ENCODE measurements around the gene GPR152. TPM values are rescaled to one million over a fixed set of nuclear protein-coding genes. Genes with fewer than 3 reads are reported as not detected.
A peak's percentile ranks its signal among the peaks of the same experiment; 100 is the strongest.
"Not testable (repeated sequence)": the region's sequence is repeated elsewhere in the genome, so short reads cannot be mapped to it uniquely, and the experiment has no call there.

GPR152 gene
- total RNA-seq, 1 experiment from 2014 or later, result not detected

- in situ Hi-C loops (cut with HindIII; ENCODE audit: low pct_unique_long_range_greater_than_20kb, low sequenced_read_pairs), result no loop called here
- no peak for DNase-seq (ENCODE audit: low read depth, low spot score)
Observed at GRCh38 chr11:67435727-67436458, 16.6 kb downstream of the GPR152 start.

- in situ Hi-C loops (cut with HindIII; ENCODE audit: low pct_unique_long_range_greater_than_20kb, low sequenced_read_pairs), result no loop called here
- DNase-seq (ENCODE audit: low read depth, low spot score), result no peak
Observed at GRCh38 chr11:67435031-67435726, 17.4 kb downstream of the GPR152 start.

GRCh38 chr11:67434395-67434881 lies 18.1 kb downstream of the GPR152 start:
- DNase-seq (ENCODE audit: low read depth, low spot score), result no peak
- in situ Hi-C loops (cut with HindIII; ENCODE audit: low pct_unique_long_range_greater_than_20kb, low sequenced_read_pairs), result no loop called here

GRCh38 chr11:67433536-67434394 lies 18.8 kb downstream of the GPR152 start:
- no peak for DNase-seq (ENCODE audit: low read depth, low spot score)
- in situ Hi-C loops (cut with HindIII; ENCODE audit: low pct_unique_long_range_greater_than_20kb, low sequenced_read_pairs), result no loop called here

- in situ Hi-C loops (cut with HindIII; ENCODE audit: low pct_unique_long_range_greater_than_20kb, low sequenced_read_pairs), result no loop called here
Observed at GRCh38 chr11:67432655-67433349, 19.7 kb downstream of the GPR152 start.

GRCh38 chr11:67431346-67432249 lies 20.9 kb downstream of the GPR152 start:
- in situ Hi-C loops (cut with HindIII; ENCODE audit: low pct_unique_long_range_greater_than_20kb, low sequenced_read_pairs), result no loop called here
- DNase-seq (ENCODE audit: low read depth, low spot score), result no peak

More at GRCh38 chr11:67432655-67433349, 19.7 kb downstream of the GPR152 start:
- DNase-seq (ENCODE audit: low read depth, low spot score), result no peak

- no peak for DNase-seq (ENCODE audit: low read depth, low spot score)
- in situ Hi-C loops (cut with HindIII; ENCODE audit: low pct_unique_long_range_greater_than_20kb, low sequenced_read_pairs), result no loop called here
Observed at GRCh38 chr11:67429722-67430121, 22.8 kb downstream of the GPR152 start.

GRCh38 chr11:67429038-67429668 lies 23.4 kb downstream of the GPR152 start:
- in situ Hi-C loops (cut with HindIII; ENCODE audit: low pct_unique_long_range_greater_than_20kb, low sequenced_read_pairs), result no loop called here
- DNase-seq (ENCODE audit: low read depth, low spot score), result no peak

GRCh38 chr11:67428052-67429001 lies 24.2 kb downstream of the GPR152 start, which contains the start of gene RPS6KB2:
Gene RPS6KB2, plus strand, starts transcription at chr11:67428494. Its CDS starts 52 bp downstream, at chr11:67428546.
- in situ Hi-C loops (cut with HindIII; ENCODE audit: low pct_unique_long_range_greater_than_20kb, low sequenced_read_pairs), result no loop called here
- DNase-seq (ENCODE audit: low read depth, low spot score), result peak; percentile 94

- DNase-seq (ENCODE audit: low read depth, low spot score); in situ Hi-C loops (cut with HindIII; ENCODE audit: low pct_unique_long_range_greater_than_20kb, low sequenced_read_pairs): not testable (repeated sequence)
Observed at GRCh38 chr11:67427364-67427859, 25.1 kb downstream of the GPR152 start.

- in situ Hi-C loops (cut with HindIII; ENCODE audit: low pct_unique_long_range_greater_than_20kb, low sequenced_read_pairs), result no loop called here
Observed at GRCh38 chr11:67423891-67424613, 28.5 kb downstream of the GPR152 start.

GRCh38 chr11:67423466-67423865 lies 29.1 kb downstream of the GPR152 start:
- no peak for DNase-seq (ENCODE audit: low read depth, low spot score)
- in situ Hi-C loops (cut with HindIII; ENCODE audit: low pct_unique_long_range_greater_than_20kb, low sequenced_read_pairs), result no loop called here

More at GRCh38 chr11:67423891-67424613, 28.5 kb downstream of the GPR152 start:
- DNase-seq (ENCODE audit: low read depth, low spot score), result no peak

GRCh38 chr11:67422891-67423290 lies 29.6 kb downstream of the GPR152 start:
- in situ Hi-C loops (cut with HindIII; ENCODE audit: low pct_unique_long_range_greater_than_20kb, low sequenced_read_pairs), result no loop called here
- no peak for DNase-seq (ENCODE audit: low read depth, low spot score)

GRCh38 chr11:67421430-67422031 lies 31.0 kb downstream of the GPR152 start:
- in situ Hi-C loops (cut with HindIII; ENCODE audit: low pct_unique_long_range_greater_than_20kb, low sequenced_read_pairs), result no loop called here

More at GRCh38 chr11:67421430-67422031, 31.0 kb downstream of the GPR152 start:
- no peak for DNase-seq (ENCODE audit: low read depth, low spot score)
